Hypothalamus (tissue), 51 donors: ENCODE data around the gene CDC25B.
"Not testable (repeated sequence)": the region's sequence is repeated elsewhere in the genome, so short reads cannot be mapped to it uniquely, and the experiment has no call there.

Experiments
- DNase-seq, 51 donors: peaks; one replicate each; lab custom pipeline; 2025; lab: John Stamatoyannopoulos, UW

CDC25B gene

DNA sequence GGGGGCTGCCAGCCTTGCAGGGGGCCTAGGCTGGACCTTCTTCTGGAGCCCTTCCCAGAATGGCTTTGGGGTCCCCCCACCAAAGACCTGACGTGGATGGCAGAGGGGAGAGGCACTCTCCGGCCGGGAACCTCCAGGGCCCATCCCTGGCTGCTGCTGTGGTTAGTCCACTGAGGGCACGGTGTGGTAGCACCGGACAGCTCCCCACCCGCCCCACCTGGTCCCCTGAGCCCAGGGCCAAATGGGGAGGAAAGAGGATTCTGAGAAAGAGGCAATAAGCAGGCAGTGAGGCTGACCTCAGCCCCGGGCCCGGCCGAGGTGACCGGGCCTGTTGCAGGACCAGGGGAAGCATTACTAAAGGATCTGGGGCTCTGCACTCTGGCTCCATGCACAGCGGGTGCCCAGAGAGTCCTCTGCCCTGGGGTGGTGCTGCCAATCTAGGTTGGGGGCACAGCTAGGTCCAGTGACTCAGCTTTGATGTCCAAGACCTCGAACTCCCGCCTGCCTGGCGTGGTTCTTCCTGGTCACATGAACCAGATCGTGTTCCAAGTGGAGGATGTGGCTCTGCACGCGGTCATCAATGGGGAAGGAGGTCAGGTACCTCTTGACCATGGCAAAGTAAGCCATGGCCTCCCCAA, 11.8 kb upstream of the CDC25B start:
- no peak for DNase-seq

DNA sequence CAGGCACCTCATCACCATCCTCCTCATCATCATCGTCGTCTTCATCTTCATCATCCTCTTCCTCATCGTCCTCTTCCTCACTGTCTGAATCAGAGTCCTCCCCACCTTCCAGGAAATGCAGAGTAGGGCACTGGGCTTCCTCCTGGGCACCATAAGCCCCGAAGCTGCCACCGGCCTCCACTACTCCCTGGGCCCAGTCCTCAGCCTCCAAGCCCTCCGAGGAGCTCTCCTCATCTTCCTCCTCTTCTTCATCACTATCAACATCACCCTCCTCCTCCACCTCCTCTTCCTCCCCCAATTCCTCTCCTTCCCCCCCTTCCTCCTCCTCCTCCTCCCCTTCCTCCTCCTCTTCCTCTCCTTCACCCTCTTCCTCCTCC, 11.3 kb upstream of the CDC25B start:
- DNase-seq: no peak

GRCh38 chr20:3785240-3786125, 10.6 kb upstream of the CDC25B start:
- DNase-seq: no peak

DNA sequence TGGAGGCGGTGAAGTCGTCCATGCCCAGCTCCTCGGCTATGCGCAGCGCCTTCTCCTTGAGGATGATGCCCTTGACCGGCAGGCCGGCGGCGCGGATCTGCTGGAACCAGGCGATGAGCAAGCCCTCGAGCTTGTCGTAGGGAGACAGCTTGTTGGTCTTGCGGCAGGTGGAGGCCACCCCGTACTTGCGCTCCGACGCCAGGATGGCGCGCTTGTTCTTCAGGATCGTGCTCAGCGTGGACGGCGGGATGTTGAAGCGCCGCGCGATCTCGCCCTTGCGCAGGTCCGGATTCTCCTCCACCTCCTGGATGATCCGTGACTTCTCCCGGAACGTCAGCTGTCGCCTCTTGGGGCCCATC, 10.0 kb upstream of the CDC25B start:
- peak in 22 of 51 donors; percentile 14 to 56 (median 30) for DNase-seq

DNA sequence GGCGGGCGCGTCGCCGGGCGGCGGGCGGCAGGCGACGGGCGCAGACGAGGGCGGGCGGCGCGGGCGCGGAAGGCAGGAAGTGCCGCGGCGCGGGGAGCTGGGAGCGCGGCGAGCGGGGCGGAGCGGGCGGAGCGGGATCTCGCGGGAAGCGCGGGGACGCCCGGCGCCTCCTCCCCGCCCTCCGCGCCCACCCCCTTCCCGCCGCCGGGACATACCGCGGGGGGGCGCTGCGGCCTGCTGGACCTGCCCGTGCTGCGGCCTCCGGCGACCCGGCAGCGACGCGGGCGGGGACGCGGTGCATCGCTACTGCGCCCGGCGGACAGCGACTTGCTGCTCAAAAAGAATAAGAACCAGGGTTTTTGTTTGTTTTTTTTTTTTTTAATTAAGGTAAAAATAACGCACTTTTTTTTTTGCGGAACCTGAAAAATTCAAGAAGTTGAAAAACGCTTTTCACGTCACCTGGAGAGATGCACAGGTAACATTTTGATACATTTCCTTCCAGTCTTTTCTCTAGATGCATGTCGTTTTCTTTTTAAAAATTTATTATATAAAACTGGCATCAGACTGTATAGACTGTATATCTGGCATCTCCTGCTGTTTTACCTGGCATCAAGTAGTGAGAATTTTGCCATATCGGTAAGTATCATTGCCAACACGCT, 9.3 kb upstream of the CDC25B start, which contains the start of gene CENPB:
Gene CENPB, minus strand, starts transcription at position 76 of the 659 bp plus-strand sequence. CDS start 257 bp downstream, outside the sequence.
- peak in 50 of 51 donors; percentile 24 to 95 (median 80) for DNase-seq

- no peak for DNase-seq
Measured at GRCh38 chr20:3787324-3788014, 8.6 kb upstream of the CDC25B start.

GRCh38 chr20:3788685-3789155, 7.4 kb upstream of the CDC25B start:
- no peak for DNase-seq

- not testable (repeated sequence) for DNase-seq
Measured at GRCh38 chr20:3789201-3789600, 6.9 kb upstream of the CDC25B start.

GRCh38 chr20:3794168-3794567, 1.9 kb upstream of the CDC25B start:
- DNase-seq: not testable (repeated sequence)

GRCh38 chr20:3794701-3795420, 1.2 kb upstream of the CDC25B start:
- DNase-seq: no peak

DNA sequence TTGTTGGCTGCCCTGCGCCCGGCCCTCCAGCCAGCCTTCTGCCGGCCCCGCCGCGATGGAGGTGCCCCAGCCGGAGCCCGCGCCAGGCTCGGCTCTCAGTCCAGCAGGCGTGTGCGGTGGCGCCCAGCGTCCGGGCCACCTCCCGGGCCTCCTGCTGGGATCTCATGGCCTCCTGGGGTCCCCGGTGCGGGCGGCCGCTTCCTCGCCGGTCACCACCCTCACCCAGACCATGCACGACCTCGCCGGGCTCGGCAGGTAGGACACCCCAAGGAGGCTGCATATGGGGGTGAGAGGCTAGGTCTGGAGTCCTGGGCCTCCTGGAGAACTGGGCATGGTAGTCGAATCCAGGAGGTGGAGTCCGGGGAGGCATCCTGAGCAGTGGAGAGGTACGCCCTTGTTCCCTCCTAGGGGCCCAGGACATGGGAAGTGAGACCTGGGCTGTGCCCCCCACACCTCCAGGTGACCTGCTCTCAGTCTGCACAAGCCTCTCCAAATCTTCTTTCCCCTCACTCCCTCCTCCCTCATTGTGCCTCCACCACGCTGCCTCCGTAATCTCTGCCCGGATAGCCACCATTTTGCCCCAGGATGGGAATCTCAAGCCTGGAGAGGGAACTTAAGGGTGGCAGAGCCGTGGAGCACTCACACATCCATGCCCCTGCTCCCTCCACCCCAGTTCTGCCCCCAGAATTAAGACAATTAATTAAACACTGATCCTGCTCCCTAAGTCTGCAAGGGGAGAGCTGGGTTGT, 541 bp downstream of the CDC25B start:
- peak in 1 of 51 donors; percentile 55 for DNase-seq

DNA sequence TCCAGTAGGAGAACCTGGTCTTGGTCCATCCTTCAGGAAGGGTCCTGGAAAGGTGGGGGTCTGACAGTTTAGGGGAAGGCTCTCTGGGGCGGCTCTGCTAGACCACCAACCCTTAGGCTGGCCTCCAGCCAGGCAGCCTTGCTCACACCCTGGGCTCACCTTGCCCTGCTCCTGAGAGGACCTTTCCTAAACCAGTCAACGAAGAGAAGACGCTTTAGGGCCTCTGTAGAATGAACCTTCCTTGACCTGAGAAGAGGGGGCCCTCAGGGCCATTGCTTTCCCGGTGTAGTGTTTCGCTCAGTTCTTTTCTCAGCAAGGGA, 1.1 kb downstream of the CDC25B start:
- DNase-seq: no peak

DNA sequence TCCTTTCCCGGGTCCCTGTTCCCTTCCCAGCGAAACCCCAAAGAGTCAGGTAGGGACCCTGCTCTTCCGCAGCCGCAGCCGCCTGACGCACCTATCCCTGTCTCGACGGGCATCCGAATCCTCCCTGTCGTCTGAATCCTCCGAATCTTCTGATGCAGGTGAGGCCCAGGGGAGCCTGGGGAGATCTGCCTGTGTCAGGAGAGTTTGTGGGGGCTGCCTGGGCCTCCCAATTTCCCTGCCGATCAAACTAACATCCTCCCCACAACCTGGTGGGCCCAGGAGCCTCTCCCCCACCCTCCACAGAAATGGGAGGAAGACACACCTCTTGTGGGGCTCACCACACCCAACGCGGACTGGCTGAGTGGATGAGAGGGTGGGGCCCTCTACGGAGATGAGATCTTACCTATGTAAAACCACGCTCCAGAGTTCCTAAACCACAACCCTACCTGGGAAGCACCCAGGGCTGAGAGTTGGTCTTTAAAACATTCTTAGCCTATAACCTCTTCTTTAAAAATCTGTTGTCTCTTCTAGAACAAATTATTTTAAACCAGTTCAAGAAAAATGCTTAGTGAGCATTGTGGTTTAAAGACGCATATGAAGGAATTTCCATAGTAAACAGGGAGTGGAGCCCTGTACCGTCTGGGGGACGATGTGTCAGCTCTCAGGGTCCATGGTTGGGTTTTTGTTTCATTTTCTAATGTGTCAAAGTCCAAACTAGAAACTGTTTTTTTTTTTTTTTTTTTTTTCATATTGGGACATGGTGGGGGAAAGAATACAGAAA, 1.7 kb downstream of the CDC25B start:
- no peak for DNase-seq

GRCh38 chr20:3798373-3798768, 2.3 kb downstream of the CDC25B start:
- peak in 12 of 51 donors; percentile 15 to 46 (median 20) for DNase-seq

GRCh38 chr20:3798908-3799248, 2.8 kb downstream of the CDC25B start:
- no peak for DNase-seq

- no peak for DNase-seq
Measured at GRCh38 chr20:3800256-3800877, 4.3 kb downstream of the CDC25B start.

DNA sequence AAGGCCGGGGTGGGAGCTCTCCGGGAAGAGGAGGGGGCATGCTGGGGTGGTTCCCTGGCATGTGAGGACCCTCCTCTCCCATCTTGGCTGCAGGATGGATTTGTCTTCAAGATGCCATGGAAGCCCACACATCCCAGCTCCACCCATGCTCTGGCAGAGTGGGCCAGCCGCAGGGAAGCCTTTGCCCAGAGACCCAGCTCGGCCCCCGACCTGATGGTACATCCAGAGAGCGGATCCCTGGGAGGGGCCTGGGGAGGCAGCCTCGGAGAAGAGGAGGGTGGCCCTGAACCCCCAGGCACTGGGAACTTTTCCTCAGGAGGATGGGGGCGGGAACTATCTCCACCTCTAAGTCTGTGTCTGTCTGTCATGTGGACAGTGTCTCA, 4.8 kb downstream of the CDC25B start:
- no peak for DNase-seq

- no peak for DNase-seq
Measured at GRCh38 chr20:3801299-3801698, 5.2 kb downstream of the CDC25B start.
